BJ (cell line): ENCODE data around the gene ANKRD34A. TPM values are rescaled to one million over a fixed set of nuclear protein-coding genes. Genes with fewer than 3 reads are reported as not detected.

ENCODE experiments used
- CTCF ChIA-PET: fragments of 350-600 bp; formaldehyde crosslinking; extraction: SDS; loops from one replicate; lab custom pipeline; 2021; ENCODE audit warnings: antibody characterized with exemption, inconsistent platforms; lab: Yijun Ruan, JAX
- POLR2A ChIA-PET: fragments of 300-600 bp; sonication (Branson Sonifier 250); formaldehyde crosslinking; extraction: SDS; loops from one replicate; lab custom pipeline; 2021; ENCODE audit warnings: antibody characterized with exemption; lab: Charles Lee
- DNase-seq: peaks from one replicate; pipeline ENCODE4 v3.0.0-alpha.2; 2011; ENCODE audit warnings: low read depth
- H3K27me3 ChIP-seq: 2 replicates; pipeline ENCODE4 v1.6.0; 2011; ENCODE audit warnings: low read length; ENCODE audit not compliant: control insufficient read depth, insufficient read depth
- H3K36me3 ChIP-seq: 2 replicates; pipeline ENCODE4 v1.5.1; 2011; ENCODE audit warnings: low read length; ENCODE audit not compliant: control insufficient read depth, insufficient read depth
- H3K4me3 ChIP-seq: 2 replicates; pipeline ENCODE4 v1.5.1; 2011; ENCODE audit warnings: low read depth, mild to moderate bottlenecking, control low read depth, low read length
- polyA plus RNA-seq: library from polyadenylated mRNA; depleted of rRNA; stranded (reverse); fragments of >200 nt; gene quantifications from 2 replicates; pipeline ENCODE4 v1.2.3, GENCODE V29; 2011
- TF ChIP-seq, protein P1 (sequence below): IDR thresholded peaks from 2 replicates; pipeline ENCODE4 v1.5.1; 2011; ENCODE audit warnings: low read depth, mild to moderate bottlenecking, control low read depth, inconsistent platforms, low read length, moderate library complexity; ENCODE audit not compliant: insufficient read depth

The ANKRD34A gene
- polyA plus RNA-seq, 1 experiment, result 1.3 TPM

GRCh38 chr1:145951526-145951925, 12.8 kb downstream of the ANKRD34A start:
- no peak for DNase-seq
- TF ChIP-seq, protein P1, sequence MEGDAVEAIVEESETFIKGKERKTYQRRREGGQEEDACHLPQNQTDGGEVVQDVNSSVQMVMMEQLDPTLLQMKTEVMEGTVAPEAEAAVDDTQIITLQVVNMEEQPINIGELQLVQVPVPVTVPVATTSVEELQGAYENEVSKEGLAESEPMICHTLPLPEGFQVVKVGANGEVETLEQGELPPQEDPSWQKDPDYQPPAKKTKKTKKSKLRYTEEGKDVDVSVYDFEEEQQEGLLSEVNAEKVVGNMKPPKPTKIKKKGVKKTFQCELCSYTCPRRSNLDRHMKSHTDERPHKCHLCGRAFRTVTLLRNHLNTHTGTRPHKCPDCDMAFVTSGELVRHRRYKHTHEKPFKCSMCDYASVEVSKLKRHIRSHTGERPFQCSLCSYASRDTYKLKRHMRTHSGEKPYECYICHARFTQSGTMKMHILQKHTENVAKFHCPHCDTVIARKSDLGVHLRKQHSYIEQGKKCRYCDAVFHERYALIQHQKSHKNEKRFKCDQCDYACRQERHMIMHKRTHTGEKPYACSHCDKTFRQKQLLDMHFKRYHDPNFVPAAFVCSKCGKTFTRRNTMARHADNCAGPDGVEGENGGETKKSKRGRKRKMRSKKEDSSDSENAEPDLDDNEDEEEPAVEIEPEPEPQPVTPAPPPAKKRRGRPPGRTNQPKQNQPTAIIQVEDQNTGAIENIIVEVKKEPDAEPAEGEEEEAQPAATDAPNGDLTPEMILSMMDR, result no peak
- Histone ChIP-seq H3K36me3 (peaks cover 2% of the 10 kb centered on the region; the same call in 1 of the 2 replicates), H3K27me3 (no peaks in the 10 kb centered on the region), H3K4me3 (no peak overlapping the region)
- ChIA-PET CTCF (interaction anchor here (1.2 kb wide), 1 partner anchor 9 kb away, joined by 3 read pairs; no protein-coding TSS in a partner anchor), POLR2A (no interaction called here)

GRCh38 chr1:145949219-145949618, 15.2 kb downstream of the ANKRD34A start:
- H3K36me3 ChIP-seq, result peaks cover 2% of the 10 kb centered on the region; the same call in 1 of the 2 replicates
- H3K4me3 ChIP-seq, result no peak overlapping the region
- ChIA-PET POLR2A (interaction anchor here (0.7 kb wide), 1 partner anchor 9 kb away, joined by 3 read pairs; the partner anchor contains the start of gene LIX1L), CTCF (interaction anchor here (1.0 kb wide), 1 partner anchor 14 kb away, joined by 4 read pairs; no protein-coding TSS in a partner anchor)
- DNase-seq, result no peak
- TF ChIP-seq, protein P1, result no peak
- H3K27me3 ChIP-seq, result no peaks in the 10 kb centered on the region

DNA sequence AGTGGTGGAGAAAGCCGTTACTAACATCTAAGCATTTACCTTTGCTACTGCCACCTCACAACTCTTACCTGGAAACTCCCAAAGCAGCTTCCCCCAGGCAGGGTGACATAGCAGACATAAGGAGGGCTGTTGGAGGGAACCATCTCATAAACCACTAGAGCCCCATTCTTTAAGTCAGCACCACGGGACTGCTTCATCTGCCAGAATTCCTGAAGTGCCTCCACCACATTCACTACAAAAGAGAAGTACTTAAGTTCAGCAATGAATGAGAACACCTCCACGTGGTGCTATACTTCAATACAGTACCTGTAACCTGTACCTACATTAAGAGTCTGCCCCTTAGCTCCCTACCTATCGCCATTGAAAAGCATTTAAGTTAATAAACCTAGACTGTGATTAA, 16.8 kb downstream of the ANKRD34A start:
- ChIA-PET CTCF (no interaction called here), POLR2A (no interaction called here)
- no peaks in the 10 kb centered on the region for H3K27me3 ChIP-seq
- H3K36me3 ChIP-seq, result peaks cover 2% of the 10 kb centered on the region
- DNase-seq, result no peak
- H3K4me3 ChIP-seq, result no peak overlapping the region
- TF ChIP-seq, protein P1, result no peak

- Histone ChIP-seq H3K4me3 (no peak overlapping the region), H3K36me3 (peaks cover 2% of the 10 kb centered on the region), H3K27me3 (no peaks in the 10 kb centered on the region)
- no peak for DNase-seq
- ChIA-PET POLR2A (no interaction called here), CTCF (interaction anchor here (0.8 to 1.0 kb wide), 2 partner anchors 13 to 19 kb away, joined by 3 read pairs; partner anchors contain the start of gene RBM8A)
- TF ChIP-seq, protein P1, result no peak
Observed at GRCh38 chr1:145946477-145946986, 17.8 kb downstream of the ANKRD34A start.

DNA sequence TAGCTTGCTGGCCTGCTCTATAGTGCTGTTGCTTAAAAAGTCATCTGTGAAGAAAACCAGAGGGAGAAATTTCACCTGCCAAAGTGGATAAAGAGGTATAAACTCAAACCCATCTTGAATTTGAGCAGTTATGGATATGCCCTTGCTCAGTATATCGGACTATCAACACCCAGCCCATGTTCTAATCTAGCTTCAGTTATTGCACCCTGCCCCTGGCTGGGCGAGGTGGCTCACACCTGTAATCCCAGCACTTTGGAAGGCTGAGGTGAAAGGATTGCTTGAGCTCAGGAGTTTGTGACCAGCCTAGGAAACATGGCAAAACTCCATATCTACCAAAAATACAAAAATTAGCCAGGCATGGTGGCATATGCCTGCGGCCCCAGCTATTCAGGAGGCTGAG, 19.8 kb downstream of the ANKRD34A start:
- ChIA-PET CTCF (interaction anchor here (0.5 kb wide), 1 partner anchor 92 kb away, joined by 3 read pairs; no protein-coding TSS in a partner anchor), POLR2A (no interaction called here)
- no peaks in the 10 kb centered on the region for H3K27me3 ChIP-seq
- H3K36me3 ChIP-seq, result peaks cover 2% of the 10 kb centered on the region
- no peak for DNase-seq
- no peak overlapping the region for H3K4me3 ChIP-seq
- TF ChIP-seq, protein P1, result no peak
